GM19463 (cell line): Measurements from ENCODE around the gene C2CD2.

Source experiments
- ATAC-seq: cut with Tn5 transposase; IDR thresholded peaks from one replicate; pipeline ENCODE4 v1.9.1; 2021; ENCODE audit warnings: mild to moderate bottlenecking, moderate library complexity; ENCODE audit not compliant: unreplicated experiment

Gene C2CD2

DNA sequence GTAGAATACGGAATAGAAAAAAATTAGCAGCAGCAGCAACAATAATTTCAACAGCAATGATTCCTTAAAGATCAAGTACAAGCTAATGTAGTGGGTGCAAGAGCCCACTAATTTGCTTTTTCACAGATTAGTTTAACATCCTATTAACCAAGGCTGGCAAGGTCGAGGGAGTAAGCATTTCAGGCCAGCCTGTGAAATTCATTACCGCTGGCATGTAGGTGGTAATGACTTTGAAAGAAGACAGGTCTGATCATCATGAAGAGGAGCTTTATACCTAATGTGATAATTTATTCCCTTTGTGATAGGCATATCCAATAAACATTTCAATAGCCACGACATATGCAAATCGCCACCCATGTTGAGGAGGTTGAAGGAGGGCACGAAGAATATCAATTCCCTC lies 63.5 kb downstream of the C2CD2 start:
- no peak for ATAC-seq

DNA sequence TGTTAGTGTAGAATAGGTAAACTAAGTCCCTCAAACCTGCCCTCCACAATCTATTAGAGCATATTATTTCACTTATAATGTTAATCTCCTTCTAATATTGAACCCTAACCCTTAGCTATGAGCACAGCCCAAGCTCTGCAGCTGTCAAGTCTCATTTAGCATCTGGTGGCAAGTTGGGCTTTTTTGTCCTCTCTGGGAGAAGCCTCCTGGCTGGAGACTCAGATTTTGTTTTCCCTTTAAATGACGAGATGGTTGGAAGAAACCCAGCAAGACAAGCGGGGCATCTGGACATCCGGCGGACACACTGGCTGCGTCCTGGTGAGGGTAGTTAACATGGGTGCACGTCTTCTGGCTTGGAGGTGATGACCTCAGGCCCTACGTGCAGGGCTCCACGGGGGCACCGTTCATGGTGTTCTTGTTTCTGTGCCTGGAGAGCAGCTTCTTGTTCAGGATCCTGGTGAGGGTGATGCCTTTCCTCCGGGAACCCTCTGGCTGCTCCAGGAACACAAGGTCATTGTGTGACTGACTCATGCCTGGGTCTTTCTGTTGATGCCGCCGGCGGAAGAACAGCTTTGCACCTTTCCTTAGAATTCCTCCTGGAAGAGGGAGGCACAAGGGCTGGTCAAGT lies 65.0 kb downstream of the C2CD2 start:
- ATAC-seq, result no peak

DNA sequence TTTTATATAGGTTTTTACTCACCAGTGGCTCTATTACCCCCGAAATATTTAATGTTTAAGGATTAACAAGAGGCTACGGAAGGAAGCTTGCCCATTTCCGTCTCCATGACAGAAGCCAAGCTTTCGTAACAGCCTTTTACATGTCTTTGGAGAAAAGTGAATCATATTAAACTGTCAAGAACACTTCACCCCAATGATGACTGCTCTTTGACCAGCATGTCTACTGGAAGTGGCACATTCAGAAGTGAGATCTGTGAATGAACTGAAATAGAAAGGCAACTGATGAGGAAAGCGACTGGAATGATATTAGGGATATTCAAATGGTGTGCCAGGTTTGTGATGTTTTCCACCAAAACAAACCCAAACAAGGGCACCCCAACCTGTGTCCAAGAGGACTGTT lies 66.2 kb downstream of the C2CD2 start:
- ATAC-seq, result no peak

DNA sequence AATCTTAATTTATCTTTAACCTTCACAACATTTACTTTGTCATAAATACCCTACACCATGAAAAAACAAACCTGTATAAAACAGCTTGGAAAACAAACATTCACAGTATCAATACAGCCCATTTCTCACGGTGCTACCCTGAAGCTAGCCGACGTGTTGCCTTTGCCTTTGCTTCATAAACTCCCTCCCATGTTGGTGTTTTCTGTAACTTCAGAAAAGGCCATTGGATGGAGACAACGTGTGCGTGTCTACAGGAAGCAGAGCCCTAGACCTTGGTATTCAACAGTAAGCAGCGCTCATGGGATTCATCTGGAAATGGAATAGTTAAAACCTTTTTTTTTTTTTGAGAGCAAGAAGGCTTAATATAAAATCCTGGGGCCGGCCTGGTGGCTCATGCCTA lies 67.5 kb downstream of the C2CD2 start:
- ATAC-seq, result no peak

DNA sequence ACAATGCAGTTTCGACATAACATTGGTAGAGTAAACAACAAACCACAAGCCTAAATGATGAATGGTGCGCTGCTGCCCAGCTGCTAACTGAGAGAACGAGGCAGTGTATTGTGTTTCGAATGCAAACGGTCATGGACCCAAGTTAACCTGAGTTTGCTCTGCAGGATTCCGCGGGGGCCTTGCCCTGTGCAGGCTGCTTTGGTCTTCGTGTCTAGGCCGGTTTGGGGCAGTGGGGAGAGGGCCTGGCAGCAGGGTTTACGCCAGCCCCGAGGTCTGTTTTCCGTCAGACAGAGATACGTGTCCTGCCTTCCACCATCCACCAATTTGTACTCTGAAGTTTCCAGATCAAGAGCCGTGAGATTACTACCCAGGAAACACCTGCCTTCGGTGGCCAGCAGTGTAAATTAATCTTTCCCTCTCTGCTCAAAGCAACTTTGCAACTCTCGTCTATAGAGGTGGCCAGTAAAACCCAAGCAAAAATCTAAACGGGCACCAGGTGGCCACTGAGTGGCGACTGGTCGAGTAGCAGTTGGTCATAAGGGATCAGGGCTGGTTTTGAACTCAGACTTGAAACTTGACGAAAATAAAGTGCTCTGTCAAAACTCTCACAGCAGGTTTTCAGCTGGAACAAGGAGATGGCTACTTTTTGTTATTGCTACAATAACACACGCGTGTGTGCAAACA lies 68.3 kb downstream of the C2CD2 start:
- ATAC-seq, result no peak

DNA sequence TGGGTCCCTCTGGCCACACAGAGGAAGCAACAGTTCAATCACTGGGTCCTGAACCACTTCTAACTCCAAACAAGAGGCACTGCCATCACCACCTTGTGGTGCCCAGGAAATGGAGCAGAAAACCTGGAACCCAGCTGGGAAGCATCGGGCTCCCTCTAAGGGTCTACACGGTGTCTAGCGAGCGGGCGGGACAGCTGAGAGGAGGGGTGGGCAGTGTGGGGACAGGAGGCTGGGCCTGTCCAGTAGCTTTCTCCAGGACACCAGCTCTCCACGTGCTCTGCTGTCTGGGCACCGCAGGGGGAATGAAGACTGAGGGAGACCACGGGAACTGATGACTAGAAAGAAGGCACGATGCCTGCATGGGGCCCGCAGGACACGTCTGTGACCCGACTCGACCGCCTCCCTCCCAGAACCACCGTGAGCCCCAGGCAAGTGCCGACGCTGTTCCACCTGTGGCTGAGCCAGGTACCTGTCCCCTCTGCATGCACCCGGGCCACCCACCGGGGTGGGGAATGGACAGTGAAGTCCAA lies 69.3 kb downstream of the C2CD2 start:
- ATAC-seq, result no peak

DNA sequence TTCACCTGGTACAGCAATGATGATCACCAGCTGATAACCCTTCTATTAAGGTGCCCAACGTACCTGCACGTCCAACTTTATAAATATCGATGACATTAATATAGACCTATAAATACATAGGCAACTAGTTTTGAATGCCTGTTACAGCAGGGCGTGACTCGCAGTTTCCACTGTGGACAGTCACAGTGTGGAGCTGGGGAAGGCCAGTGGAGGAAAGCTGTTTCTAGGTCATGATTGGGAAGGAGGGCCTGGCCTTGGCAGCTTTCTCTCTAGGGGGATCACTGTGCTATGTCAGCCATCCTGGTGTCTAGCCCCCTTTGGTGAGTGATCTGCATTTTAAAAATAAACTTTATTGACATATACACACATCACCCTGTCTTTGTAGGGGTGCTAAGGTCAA lies 70.2 kb downstream of the C2CD2 start:
- ATAC-seq, result no peak

DNA sequence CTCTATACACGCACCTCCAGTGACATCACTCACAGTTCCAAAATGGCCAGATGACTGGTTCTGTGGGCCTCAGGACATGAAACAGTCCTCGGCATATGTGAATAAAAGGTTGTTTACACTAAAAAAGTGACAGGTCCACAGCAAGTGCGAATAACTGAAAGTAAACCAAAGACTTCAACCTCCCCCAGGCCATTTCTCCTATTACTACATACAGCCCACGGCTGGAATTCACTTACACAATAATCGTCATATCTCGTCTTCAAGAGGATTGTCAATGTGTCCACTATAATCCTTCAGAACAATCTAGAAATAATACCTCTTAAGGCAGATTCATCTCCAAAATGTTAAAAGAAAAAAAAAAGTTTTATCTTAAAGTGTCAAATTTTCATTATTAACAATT lies 72.8 kb downstream of the C2CD2 start:
- ATAC-seq, result no peak

DNA sequence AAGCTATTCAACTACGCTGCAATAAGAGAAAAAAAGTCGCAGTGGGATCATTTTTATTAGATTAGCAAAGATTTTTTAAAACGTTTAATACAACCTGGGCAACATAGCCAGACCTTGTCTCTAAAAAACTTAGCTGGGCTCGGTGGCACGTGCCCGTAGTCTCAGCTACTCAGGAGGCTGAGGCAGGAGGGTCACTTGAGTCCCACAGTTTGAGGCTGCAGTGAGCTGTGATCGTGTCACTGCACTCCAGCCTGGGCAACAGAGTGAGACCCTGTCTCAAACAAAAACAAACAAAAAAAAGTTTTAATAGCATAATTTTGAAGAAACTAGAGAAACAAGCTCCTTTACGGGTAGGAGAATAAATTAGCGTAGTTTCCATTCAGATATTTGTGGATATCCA lies 73.7 kb downstream of the C2CD2 start:
- ATAC-seq, result no peak

DNA sequence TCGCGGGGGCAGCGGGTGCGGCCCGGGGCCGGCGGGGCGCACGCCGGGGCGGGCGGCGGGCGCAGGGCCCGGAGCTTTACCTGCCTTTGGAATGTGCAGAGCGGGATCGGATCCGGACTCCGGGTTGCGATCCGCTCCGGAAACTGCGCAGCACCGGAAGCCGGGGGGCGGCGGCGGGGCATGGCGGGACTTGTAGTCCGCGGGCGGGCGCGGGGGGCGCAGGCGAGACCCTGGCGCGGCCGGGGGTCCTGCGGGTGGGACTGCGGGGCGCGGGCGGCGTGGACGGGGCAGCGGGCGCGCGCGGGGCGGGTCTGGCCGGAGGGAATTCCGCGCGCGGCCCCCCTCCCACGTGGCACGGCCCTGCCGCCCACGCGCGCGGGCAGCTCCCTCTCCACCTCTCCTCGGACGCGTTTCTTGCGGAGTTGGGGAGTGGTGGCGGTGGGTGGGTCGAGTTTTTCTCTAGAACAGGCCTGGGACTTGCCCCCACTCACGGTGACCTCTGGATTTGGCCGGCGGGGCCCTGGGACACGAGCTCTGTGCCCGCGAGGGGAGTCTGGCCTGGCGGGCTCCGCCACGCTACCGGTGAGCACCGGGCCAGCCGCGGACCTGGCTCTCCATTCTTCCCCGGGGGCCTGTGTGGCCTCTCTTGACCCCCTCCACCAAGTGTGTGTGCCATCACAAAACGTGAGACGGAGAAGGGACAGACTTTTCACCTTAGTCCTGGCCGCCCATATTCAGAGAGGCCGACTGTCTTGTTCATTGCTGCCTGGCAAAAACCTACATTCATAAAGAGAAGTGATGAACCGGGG lies 74.4 kb downstream of the C2CD2 start, which contains the start of gene PRDM15:
PRDM15 (minus strand) TSS at position 155 of the 809 bp plus-strand sequence. CDS start 18,981 bp downstream, outside the sequence.
- peak; percentile 56 for ATAC-seq

DNA sequence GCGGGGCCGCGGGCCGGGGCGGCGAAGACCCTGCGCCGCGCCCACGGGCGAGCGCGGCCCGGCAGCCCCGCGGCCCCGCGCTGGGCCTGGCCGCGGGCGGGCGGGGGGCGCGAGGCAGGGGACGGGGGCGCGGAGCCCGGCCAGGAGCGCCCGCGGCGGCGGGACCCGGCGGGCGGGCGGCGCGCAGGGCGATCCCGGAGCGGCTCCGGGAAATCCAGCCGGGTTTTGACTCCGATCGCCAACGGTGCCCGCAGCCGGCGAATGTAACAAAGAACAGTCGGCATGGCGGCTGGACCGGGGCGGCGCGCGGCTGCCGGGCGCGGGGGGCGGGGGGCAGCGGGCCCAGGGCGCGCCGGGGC lies 75.0 kb downstream of the C2CD2 start:
- ATAC-seq, result peak; percentile 42

DNA sequence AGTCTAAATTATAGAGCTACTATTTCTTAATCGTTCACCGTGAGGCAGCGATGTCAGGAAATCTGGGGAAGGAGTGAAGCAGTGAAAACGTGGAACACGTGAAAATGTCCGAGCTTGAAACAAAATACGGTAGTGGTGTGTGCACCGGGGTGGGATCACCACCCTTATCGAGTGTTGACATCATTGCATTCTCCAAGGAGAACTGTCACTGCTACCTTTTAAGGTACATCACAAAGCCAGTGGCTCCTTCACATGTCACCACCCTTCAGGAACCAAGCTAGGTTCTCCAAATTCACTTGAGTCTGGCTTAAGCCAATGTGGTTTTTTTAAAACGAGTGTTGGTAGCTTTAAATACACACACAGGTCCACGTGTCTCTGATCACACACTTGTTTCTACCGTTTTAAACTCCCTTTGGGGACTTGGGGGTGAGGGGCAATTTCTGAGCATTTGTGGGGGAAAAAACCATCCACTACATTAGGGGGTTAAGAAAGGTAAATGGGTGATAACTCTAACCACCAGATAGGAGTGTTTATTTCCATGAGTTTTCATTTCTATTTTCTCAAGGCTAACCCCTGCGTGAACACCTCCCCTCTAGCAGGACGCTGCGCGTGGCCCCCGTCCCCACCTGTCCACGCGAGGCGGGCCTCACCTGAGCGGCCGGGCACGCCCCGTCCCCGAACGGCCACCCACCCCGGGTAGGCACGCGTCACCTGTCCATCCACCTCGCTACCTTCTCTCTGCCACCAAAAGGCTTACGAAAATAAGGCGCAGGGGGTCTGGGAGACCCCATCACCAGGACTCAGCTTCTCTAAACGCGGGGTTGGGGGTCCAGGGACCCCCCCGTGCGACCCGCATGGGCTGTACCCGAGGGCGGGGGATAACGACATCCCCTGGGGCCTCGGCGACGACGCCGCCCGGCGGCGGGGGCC lies 75.7 kb downstream of the C2CD2 start:
- peak; percentile 21 for ATAC-seq

DNA sequence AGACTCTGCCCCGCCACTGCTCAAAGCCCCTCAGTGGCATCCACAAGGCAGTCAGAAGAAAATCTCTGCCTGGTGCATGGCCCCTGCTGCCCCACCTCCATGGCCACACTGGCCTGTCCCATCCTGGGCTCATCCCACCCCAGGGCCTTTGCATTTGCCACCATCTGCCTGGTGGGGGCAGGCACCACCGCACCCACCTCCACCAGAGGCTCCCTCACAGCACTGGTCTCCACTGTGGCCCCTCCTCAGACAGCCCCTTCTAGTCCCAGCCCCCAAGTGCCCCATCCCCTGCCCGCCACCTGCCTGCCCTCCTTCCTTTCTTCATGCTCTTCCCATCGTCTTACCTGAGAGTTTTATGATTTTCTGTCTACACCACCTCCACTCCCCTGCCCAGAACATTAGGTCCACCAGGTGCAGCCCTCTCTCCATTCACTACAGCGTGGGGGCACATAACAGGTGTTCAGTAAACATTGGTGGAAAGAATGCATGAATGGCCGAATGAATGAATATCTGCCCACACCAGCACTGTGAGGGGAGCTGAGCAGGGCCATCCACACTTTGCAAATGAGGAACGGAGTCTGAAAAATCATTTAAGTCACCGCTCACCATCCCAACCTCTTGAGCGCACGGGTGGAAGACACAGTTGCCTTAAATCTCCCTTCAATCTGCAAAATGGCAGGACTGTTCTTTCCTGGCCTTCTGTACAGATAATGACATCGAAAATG lies 76.7 kb downstream of the C2CD2 start:
- no peak for ATAC-seq

DNA sequence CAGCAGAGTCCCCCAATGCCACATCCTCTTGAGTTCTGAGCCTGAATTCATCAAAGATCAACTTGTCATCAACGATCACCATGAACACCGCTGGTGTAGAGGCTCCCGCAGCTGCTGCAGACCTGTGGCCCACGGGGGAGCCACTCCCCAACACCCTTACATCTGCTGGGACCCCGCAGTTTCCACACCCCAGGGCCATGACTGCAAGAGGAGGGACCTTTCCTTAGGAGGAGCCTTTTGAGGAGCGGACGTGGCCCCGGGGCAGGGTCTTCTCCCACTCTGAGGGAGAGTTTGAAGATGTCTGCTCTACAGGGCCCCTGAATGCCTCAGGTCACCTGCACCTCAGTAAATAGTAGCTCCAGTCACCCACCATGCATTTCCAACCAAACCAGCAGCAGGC lies 77.4 kb downstream of the C2CD2 start:
- no peak for ATAC-seq

DNA sequence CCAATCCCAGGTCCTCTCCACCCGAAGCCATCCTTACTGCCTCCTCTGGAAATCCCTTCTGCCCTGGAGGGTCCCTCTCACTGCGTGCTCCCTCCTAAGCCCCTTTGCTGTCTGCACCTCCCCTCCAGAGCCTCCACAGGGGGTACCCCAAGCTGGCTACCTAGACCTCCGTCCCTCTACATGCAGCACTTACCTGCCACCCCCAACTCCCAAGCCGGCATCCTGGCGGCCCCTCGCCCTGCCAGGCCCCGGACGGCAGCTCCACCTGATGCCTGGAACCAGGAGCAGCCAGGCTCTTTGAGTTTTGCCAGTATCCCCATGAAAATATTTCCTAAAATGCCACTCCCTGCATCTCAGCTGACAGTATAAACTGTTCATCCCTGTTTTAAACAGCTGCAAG lies 78.7 kb downstream of the C2CD2 start:
- no peak for ATAC-seq

DNA sequence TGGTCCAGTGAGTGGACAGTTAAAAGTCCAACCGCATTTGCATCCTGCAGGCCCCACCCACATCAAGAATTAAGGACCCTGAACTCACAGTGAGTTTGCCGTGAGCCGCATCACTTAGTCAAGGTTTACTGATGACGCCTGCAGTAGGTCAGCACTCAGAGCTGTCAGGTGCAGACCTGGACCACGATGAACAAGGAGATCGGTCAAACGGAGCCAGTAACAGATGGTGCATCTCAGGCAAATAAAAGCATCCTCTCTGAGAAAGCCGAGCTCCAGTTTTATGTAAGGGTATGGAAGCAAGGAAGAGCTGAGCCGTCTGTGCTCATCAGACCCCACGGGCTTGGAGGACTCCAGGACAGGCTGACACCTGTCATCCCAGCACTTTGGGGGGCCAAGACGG lies 79.2 kb downstream of the C2CD2 start:
- ATAC-seq, result no peak

DNA sequence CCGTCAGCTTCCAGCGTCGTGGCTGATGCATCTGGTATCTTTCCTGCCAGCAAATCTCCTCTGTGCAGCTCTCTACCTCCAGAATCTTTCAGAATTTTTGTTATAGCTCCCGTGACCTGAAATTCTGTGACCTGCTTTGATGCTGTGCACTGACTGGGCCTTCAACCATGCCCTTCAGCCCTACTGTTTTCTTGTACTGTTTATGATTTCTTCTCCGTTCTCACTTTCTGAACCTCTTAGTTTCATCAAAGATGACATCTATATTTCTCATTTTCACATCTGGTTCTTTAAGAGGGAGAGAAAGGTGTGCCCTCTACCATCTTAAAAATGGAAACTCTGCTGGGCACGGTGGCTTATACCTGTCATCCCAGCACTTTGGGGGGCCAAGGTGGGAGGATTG lies 80.4 kb downstream of the C2CD2 start:
- no peak for ATAC-seq

DNA sequence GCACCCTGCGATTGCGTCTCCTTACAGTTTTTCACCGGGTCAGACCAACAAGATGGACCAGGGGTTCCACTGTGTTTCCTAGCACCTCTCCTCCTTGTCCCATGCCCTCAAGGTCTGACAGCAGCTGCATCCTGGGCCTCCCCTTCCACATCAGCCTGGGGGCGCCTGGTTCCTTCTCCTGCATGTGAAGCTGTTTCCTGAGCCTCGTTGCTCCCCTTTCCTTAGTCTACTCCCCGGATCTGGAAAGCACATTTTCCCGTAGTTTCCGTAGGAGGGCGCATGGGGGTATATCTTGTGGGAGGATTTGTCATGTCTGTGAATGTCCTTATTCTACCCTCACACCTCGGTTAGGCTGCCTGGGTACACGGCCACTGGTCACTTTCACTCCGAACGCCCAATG lies 80.8 kb downstream of the C2CD2 start:
- ATAC-seq, result no peak

DNA sequence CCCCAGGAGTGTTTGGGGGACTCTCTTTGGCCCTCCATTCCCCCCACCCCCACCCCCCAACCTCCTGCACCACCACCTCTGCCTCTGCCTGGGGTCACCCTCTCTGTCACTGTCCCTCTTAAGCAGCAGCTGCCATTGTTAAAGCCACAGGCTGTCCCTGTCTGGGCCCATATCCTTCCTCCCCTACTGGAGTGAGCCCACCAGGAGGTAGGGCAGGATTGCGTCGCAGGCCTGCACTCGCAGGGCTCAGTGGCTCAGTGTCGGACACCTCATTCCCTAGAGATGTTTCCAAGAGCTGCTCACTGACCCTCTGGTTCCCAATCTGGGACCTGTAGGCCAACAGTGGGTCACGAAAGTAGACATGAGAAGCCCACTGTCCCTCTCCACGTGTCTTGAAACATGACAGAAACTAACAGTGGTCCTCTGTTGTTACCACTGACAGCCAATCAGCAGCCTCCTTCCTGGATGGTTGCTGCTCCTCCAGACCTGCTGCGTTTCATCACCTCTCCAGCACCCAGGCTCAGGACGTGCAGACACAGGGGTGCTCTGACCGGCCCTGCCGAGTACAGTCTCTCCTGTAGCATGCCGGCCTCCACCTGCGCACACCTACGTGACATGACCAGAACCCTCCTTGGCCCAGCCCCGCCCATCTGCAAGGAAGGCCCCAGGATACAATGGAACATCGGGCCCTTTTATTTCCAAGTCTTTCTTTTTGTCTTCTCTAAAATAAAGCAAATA lies 82.4 kb downstream of the C2CD2 start:
- ATAC-seq, result no peak
